ENCODE data around the gene SH3BP1. TPM values are rescaled to one million over a fixed set of nuclear protein-coding genes. Genes with fewer than 3 reads are reported as not detected.

The SH3BP1 gene
- total and polyA plus RNA-seq, 2 of the 13 experiments (the other 11 are each of a cell fraction or from before 2014, with no cell fraction given) = 8.4 to 18.5 TPM

DNA sequence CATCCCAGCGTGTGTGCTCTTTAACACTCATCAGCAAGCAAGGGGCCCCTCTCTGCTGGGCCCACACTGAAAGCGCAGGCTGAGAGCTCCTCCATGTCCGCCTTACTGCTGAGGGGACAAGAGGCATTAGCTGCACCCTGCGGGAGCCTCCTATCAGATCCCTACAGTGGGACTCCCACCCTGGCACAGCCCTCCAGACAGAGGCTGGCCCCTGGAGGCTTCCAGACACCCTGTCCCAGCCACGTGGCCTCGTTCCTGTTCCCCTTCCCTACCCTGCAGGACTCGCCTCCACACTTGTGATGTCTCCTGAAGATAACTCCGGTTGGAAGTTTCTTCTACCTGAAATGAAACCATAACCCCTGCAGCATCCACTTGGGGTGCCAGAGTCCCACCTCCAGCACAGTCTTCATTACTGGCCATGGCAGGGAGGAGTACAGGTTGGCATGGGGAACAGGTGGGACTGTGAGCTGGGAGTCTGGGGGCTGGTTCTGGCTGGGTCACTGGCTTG lies 5.0 kb upstream of the SH3BP1 start:
- BruUV-seq (replicated peaks) = TSS peak; percentile 11
- H3K27ac ChIP-seq (ENCODE audit: extremely low read length, insufficient read depth, low read length) = peak overlapping the region; percentile 84
- no peak for DNase-seq (ENCODE audit: low spot score)
- no peaks in the 10 kb centered on the region for H3K27me3 ChIP-seq (ENCODE audit: control insufficient read depth in 1 of 2, insufficient read depth in 2 of 2, low read length in 2 of 2)
- H4K20me1 ChIP-seq (ENCODE audit: insufficient read depth, low read length) = no peaks in the 10 kb centered on the region
- CTCF ChIA-PET (ENCODE audit: low intra/inter-chr PET ratio, low total read pairs) = interaction anchor here (0.7 to 1.5 kb wide), 2 partner anchors 11 to 47 kb away, joined by 3 to 4 read pairs; no protein-coding TSS in a partner anchor
- intact Hi-C loops (cut with micrococcal nuclease; ENCODE audit: unreplicated experiment) = no loop called here
- peaks cover 88% of the 10 kb centered on the region for H3K4me1 ChIP-seq (ENCODE audit: insufficient read depth, low read length)
- no peaks in the 10 kb centered on the region; a peak in 1 of 5 replicates for H3K36me3 ChIP-seq (replicated peaks in 1 of 2; ENCODE audit: control insufficient read depth in 1 of 2, insufficient read depth in 2 of 2, low read length in 2 of 2)
- in situ Hi-C loops (cut with HindIII; ENCODE audit: extremely low pct_ligation_motif_present, low pct_unique_long_range_greater_than_20kb) = no loop called here
- no peaks in the 10 kb centered on the region for H3K79me2 ChIP-seq (ENCODE audit: insufficient read depth, low read length)
- H3K9me3 ChIP-seq (ENCODE audit: low read length) = no peaks in the 10 kb centered on the region
- no peak for FAIRE-seq
- no peak overlapping the region for H2AFZ ChIP-seq (ENCODE audit: low read length)
- WGBS (ENCODE audit: low lambda C conversion rate) = 0% methylated on average over 7 of the region's 8 CpGs
- H3K4me3 ChIP-seq (replicated peaks in 1 of 3; ENCODE audit: insufficient read depth in 1 of 3, low read depth in 2 of 3, low read length in 3 of 3) = peak overlapping the region; percentile 31 to 69 (median 51); a peak in 5 of 6 replicates
- H3K4me2 ChIP-seq (ENCODE audit: low read depth, low read length) = peak overlapping the region; percentile 94
- ATAC-seq = peak; percentile 3
- POLR2A ChIA-PET = interaction anchor here (0.6 to 15.8 kb wide), 15 partner anchors 8 to 262 kb away, joined by 3 to 242 read pairs (median 4); partner anchors contain the start of genes GCAT, GGA1, NOL12 and PDXP
- H3K9ac ChIP-seq (ENCODE audit: insufficient read depth, low read depth, low read length) = peak overlapping the region; percentile 63
- TF ChIP-seq ZSCAN22 (CRISPR knock-in tag; IDR thresholded peaks at IDR 0.05) (peak; percentile 17; the same call in 1 of the 2 replicates), ZBTB42 (CRISPR knock-in tag; IDR thresholded peaks at IDR 0.05) (0 out of 2 replicates have a peak, but pooled peaks have one; percentile 5), SSRP1 (CRISPR knock-in tag; IDR thresholded peaks at IDR 0.05) (0 out of 2 replicates have a peak, but pooled peaks have one; percentile 29), HMGA1 (CRISPR knock-in tag; conservative IDR thresholded peaks at IDR 0.05) (no peak), MYC (CRISPR knock-in tag; IDR thresholded peaks at IDR 0.05; ENCODE audit: borderline replicate concordance) (peak; percentile 44; the same call in 1 of the 2 replicates), BRD4 (CRISPR knock-in tag; IDR thresholded peaks at IDR 0.05) (no peak), ATF7 (IDR thresholded peaks at IDR 0.05) (no peak), ATF7 (CRISPR knock-in tag; IDR thresholded peaks at IDR 0.05) (no peak), BRCA1 (CRISPR knock-in tag; IDR thresholded peaks at IDR 0.05) (0 out of 2 replicates have a peak, but pooled peaks have one; percentile 36), ZNF503 (CRISPR knock-in tag; IDR thresholded peaks at IDR 0.05) (0 out of 2 replicates have a peak, but pooled peaks have one; percentile 63), DZIP1 (CRISPR knock-in tag; IDR thresholded peaks at IDR 0.05) (0 out of 2 replicates have a peak, but pooled peaks have one; percentile 84), TFDP1 (CRISPR knock-in tag; IDR thresholded peaks at IDR 0.05; ENCODE audit: borderline replicate concordance) (no peak), JUN (CRISPR knock-in tag; IDR thresholded peaks at IDR 0.05) (no peak), ZMYM4 (CRISPR knock-in tag; IDR thresholded peaks at IDR 0.05) (0 out of 2 replicates have a peak, but pooled peaks have one; percentile 19), SETDB1 (CRISPR knock-in tag; IDR thresholded peaks at IDR 0.05; ENCODE audit: borderline replicate concordance) (no peak)
- TF ChIP-seq, protein P1, sequence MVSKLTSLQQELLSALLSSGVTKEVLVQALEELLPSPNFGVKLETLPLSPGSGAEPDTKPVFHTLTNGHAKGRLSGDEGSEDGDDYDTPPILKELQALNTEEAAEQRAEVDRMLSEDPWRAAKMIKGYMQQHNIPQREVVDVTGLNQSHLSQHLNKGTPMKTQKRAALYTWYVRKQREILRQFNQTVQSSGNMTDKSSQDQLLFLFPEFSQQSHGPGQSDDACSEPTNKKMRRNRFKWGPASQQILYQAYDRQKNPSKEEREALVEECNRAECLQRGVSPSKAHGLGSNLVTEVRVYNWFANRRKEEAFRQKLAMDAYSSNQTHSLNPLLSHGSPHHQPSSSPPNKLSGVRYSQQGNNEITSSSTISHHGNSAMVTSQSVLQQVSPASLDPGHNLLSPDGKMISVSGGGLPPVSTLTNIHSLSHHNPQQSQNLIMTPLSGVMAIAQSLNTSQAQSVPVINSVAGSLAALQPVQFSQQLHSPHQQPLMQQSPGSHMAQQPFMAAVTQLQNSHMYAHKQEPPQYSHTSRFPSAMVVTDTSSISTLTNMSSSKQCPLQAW (CRISPR knock-in tag; IDR thresholded peaks at IDR 0.05) = peak; percentile 66; the same call in 1 of the 2 replicates

All from HepG2 (cell line).